ENCODE data around the gene RNF144A. TPM values are rescaled to one million over a fixed set of nuclear protein-coding genes. Genes with fewer than 3 reads are reported as not detected.

RNF144A gene
- polyA plus RNA-seq, 1 experiment, result 0.24 TPM

DNA sequence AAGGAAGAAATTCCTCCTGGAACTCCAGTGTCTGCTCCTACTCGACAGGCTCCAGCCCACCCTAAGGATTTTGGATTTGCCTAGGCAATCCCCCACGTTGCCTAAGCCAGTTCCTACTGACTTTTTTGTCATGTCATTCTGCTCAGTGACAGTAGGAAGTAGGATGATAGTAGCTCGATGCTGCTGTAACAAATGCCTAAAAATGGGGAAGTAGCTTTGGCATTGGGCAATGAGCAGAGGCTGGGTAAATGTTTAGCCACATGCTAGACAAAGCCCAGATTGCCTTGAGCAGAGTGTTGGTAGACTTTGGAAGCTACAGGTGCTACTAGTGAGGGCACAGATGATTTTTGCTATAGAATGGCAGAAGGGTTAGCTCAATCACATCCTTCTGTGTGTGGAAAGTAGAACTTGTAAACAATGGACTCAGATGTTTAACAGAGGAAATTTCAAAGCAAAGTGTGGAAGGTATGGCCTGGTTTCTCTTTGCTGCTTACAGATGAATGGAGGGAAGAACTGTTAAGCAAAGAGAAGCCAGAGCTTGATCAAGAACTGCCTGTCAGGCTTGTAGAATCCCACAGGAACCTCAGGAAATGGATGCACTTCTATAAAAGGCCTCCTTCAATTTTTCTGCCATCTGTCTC is 154.8 kb downstream of the RNF144A start:
- ChIA-PET POLR2A (no interaction called here), CTCF (interaction anchor here (0.5 kb wide), 1 partner anchor 940 kb away, joined by 3 read pairs; no protein-coding TSS in a partner anchor)
- H3K27me3 ChIP-seq (ENCODE audit: control insufficient read depth, insufficient read depth, low read length), result no peaks in the 10 kb centered on the region
- no peaks in the 10 kb centered on the region for H3K9me3 ChIP-seq (ENCODE audit: control insufficient read depth, insufficient read depth, low read length)
- no peak for DNase-seq (ENCODE audit: low read depth, low spot score)
- TF ChIP-seq, protein P1, sequence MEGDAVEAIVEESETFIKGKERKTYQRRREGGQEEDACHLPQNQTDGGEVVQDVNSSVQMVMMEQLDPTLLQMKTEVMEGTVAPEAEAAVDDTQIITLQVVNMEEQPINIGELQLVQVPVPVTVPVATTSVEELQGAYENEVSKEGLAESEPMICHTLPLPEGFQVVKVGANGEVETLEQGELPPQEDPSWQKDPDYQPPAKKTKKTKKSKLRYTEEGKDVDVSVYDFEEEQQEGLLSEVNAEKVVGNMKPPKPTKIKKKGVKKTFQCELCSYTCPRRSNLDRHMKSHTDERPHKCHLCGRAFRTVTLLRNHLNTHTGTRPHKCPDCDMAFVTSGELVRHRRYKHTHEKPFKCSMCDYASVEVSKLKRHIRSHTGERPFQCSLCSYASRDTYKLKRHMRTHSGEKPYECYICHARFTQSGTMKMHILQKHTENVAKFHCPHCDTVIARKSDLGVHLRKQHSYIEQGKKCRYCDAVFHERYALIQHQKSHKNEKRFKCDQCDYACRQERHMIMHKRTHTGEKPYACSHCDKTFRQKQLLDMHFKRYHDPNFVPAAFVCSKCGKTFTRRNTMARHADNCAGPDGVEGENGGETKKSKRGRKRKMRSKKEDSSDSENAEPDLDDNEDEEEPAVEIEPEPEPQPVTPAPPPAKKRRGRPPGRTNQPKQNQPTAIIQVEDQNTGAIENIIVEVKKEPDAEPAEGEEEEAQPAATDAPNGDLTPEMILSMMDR (IDR thresholded peaks at IDR 0.05; ENCODE audit: low read depth, low read length), result no peak
- no peak overlapping the region for H3K27ac ChIP-seq (ENCODE audit: low read depth, low read length)
- H3K4me3 ChIP-seq (ENCODE audit: low read depth, low read length), result no peak overlapping the region

DNA sequence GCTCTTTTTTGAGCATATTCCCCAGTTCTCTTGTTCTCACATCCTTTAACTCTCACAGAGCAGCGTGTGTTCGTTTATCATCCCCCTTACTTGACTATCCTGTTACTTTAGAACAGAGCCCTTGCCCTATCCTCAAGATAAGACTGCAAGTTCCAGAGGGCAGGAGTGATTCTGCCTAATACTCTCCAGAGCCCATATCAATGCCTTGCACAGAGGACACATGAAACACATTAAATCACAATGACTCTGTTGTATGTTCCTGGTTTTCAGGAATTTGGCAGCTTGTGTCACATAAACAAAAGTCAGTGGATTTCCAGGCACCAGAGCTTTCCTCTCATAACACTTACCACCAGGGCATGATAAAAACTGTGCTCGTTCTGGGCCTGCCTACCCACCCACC is 156.7 kb downstream of the RNF144A start:
- H3K27ac ChIP-seq (ENCODE audit: low read depth, low read length), result no peak overlapping the region
- CTCF ChIA-PET, result interaction anchor here (1.2 kb wide), 1 partner anchor 24 kb away, joined by 3 read pairs; no protein-coding TSS in a partner anchor

DNA sequence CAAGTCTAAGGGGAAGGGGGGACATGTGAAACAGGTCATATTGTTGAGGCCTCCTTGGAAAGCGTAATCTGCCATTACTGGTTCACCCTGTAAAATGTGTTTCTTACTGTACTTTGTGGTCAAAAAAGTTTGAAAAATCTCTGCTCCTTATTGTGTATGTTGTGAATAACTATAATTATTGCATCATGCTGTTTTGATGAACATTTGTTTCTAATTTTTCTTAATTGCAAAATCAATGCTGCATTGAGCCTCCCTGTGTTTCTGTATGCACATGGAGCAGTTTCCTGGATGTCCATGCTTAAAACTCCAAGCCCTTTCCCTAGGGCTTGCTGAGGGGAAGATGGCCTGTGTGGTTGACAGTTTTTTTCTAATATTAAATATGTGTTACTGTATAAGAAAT is 158.6 kb downstream of the RNF144A start:
- Histone ChIP-seq H3K27me3 (ENCODE audit: control insufficient read depth, insufficient read depth, low read length) (no peaks in the 10 kb centered on the region), H3K9me3 (ENCODE audit: control insufficient read depth, insufficient read depth, low read length) (no peaks in the 10 kb centered on the region), H3K4me3 (ENCODE audit: low read depth, low read length) (no peak overlapping the region), H3K27ac (ENCODE audit: low read depth, low read length) (no peak overlapping the region)
- POLR2A ChIA-PET, result no interaction called here
- DNase-seq (ENCODE audit: low read depth, low spot score), result no peak
- CTCF ChIA-PET, result interaction anchor here (1.2 kb wide), 1 partner anchor 22 kb away, joined by 3 read pairs; no protein-coding TSS in a partner anchor
- TF ChIP-seq, protein P1 (IDR thresholded peaks at IDR 0.05; ENCODE audit: low read depth, low read length), result no peak

More for the DNA sequence above, 156.7 kb downstream of the RNF144A start:
- no peak for DNase-seq (ENCODE audit: low read depth, low spot score)
- TF ChIP-seq, protein P1 (IDR thresholded peaks at IDR 0.05; ENCODE audit: low read depth, low read length), result no peak
- Histone ChIP-seq H3K4me3 (ENCODE audit: low read depth, low read length) (no peak overlapping the region), H3K27me3 (ENCODE audit: control insufficient read depth, insufficient read depth, low read length) (no peaks in the 10 kb centered on the region), H3K9me3 (ENCODE audit: control insufficient read depth, insufficient read depth, low read length) (no peaks in the 10 kb centered on the region)
- POLR2A ChIA-PET, result no interaction called here

DNA sequence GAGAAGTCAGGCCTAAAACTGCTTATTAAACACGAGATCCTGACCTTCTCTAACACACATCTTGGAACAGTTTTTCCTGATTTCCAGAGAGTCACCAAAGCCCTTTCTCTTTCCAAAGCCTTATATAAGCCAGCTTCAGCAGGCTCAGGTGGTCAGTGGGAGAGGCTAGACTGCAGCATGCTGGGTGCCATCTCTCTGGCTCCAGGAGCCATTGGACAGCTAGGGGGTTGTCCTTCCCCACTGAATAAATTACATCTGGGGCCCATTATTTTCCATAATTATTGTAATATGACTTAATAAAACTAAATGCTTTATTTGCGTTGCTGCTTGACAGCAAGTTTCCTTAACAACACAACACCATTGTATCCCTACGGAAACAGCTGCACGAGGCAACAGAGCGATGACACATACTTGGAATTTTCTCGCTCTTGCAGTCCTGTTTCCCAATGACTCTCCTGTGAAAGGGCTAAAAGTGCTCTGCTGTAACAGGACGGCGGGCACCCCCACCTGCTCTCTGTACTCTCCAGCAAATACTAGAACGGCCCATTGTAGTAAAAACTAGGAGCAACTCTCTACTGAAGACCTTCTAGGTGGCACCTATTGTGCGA is 160.6 kb downstream of the RNF144A start:
- ChIA-PET CTCF (no interaction called here), POLR2A (no interaction called here)
- no peaks in the 10 kb centered on the region for H3K9me3 ChIP-seq (ENCODE audit: control insufficient read depth, insufficient read depth, low read length)
- no peaks in the 10 kb centered on the region for H3K27me3 ChIP-seq (ENCODE audit: control insufficient read depth, insufficient read depth, low read length)
- no peak for DNase-seq (ENCODE audit: low read depth, low spot score)
- TF ChIP-seq, protein P1 (IDR thresholded peaks at IDR 0.05; ENCODE audit: low read depth, low read length), result no peak
- H3K27ac ChIP-seq (ENCODE audit: low read depth, low read length), result no peak overlapping the region
- no peak overlapping the region for H3K4me3 ChIP-seq (ENCODE audit: low read depth, low read length)
